Measurements from ENCODE around the gene PGAM5.

- no peak for TF ChIP-seq MXI1 (IDR thresholded peaks at IDR 0.05; ENCODE audit: low read depth, low read length)
- TF ChIP-seq, protein P1, sequence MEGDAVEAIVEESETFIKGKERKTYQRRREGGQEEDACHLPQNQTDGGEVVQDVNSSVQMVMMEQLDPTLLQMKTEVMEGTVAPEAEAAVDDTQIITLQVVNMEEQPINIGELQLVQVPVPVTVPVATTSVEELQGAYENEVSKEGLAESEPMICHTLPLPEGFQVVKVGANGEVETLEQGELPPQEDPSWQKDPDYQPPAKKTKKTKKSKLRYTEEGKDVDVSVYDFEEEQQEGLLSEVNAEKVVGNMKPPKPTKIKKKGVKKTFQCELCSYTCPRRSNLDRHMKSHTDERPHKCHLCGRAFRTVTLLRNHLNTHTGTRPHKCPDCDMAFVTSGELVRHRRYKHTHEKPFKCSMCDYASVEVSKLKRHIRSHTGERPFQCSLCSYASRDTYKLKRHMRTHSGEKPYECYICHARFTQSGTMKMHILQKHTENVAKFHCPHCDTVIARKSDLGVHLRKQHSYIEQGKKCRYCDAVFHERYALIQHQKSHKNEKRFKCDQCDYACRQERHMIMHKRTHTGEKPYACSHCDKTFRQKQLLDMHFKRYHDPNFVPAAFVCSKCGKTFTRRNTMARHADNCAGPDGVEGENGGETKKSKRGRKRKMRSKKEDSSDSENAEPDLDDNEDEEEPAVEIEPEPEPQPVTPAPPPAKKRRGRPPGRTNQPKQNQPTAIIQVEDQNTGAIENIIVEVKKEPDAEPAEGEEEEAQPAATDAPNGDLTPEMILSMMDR (IDR thresholded peaks at IDR 0.05): no peak
- TF ChIP-seq POLR2AphosphoS5 (IDR thresholded peaks at IDR 0.05; ENCODE audit: low read depth, low read length): no peak
- no peak for TF ChIP-seq RCOR1 (IDR thresholded peaks at IDR 0.05; ENCODE audit: low read length)
- no peak for TF ChIP-seq FOXJ3 (CRISPR knock-in tag; IDR thresholded peaks at IDR 0.05)
- no peak for TF ChIP-seq TCF12 (IDR thresholded peaks at IDR 0.05)
- no peak for TF ChIP-seq EP300 (IDR thresholded peaks at IDR 0.05; ENCODE audit: borderline replicate concordance in 1 of 2, low read depth in 1 of 2, low read length in 1 of 2)
Measured at GRCh38 chr12:132766380-132767085, 55.9 kb downstream of the PGAM5 start.
